Rectal smooth muscle tissue (tissue), 1 donor: ENCODE results near the gene RABL3.
"Not testable (repeated sequence)": the region's sequence is repeated elsewhere in the genome, so short reads cannot be mapped to it uniquely, and the experiment has no call there.

Experiments used
- H3K27ac ChIP-seq: one replicate; pipeline ENCODE4 v1.7.0; 2013; ENCODE audit warnings: low read depth, low read length, inconsistent platforms
- H3K27me3 ChIP-seq: one replicate; pipeline ENCODE4 v1.7.0; 2013; ENCODE audit warnings: low read length; ENCODE audit not compliant: control insufficient read depth, insufficient read depth
- H3K36me3 ChIP-seq: one replicate; pipeline ENCODE4 v1.7.0; 2013; ENCODE audit warnings: low read length; ENCODE audit not compliant: control insufficient read depth, insufficient read depth
- H3K4me1 ChIP-seq: one replicate; pipeline ENCODE4 v1.7.0; 2013; ENCODE audit warnings: low read length; ENCODE audit not compliant: control insufficient read depth, insufficient read depth
- H3K4me3 ChIP-seq: one replicate; pipeline ENCODE4 v1.7.0; 2013; ENCODE audit warnings: low read length
- H3K9ac ChIP-seq: one replicate; pipeline ENCODE4 v1.7.0; 2013; ENCODE audit warnings: low read length

RABL3 gene

DNA sequence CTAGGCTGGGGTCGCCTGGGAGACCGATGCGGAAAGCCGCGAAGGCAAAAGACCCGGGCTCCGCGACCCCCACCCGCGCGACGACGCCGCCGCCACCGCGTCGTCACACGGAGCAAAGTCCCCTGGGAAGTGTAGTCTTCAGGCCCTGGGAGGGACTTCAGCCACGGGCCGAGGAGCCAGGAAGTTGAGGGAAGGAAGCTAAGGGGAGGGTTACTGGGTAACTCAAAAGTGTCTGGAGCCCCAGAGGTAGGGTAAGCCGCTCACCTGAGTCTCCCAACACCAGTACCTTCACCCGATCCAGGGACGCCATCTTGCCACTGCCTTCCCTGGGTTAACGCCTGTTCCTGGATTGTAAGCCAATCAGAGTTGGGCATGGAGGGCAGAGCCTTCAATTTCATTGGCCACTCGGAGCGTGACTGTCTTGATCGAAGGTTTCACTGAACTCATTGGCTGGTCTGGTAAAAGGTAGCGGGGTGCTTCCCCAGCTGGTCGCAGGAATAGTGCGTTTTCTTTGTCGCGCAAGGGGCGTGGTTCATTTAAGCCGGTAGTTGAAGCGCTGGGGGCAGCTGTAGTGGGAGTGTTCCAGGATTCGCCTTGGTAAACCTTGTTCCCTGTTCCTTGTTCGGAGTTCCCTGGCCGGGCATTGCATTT is at the start of gene RABL3, which contains the start of gene GTF2E1:
Gene RABL3, minus strand, starts transcription at position 319 of the 651 bp plus-strand sequence. Its CDS starts 9 bp downstream, at position 310.
Gene GTF2E1, plus strand, starts transcription at position 547 of the 651 bp plus-strand sequence. CDS start 7,809 bp downstream, outside the sequence.
- peak within 1 kb of the TSS; percentile 94 for H3K27ac ChIP-seq
- H3K36me3 ChIP-seq: no peaks in the 10 kb centered on the region

GRCh38 chr3:120791913-120792312 is 49.6 kb upstream of the RABL3 start:
- no peaks in the 10 kb centered on the region for H3K4me1 ChIP-seq
- no peaks in the 10 kb centered on the region for H3K36me3 ChIP-seq
- no peak overlapping the region for H3K4me3 ChIP-seq
- no peak overlapping the region for H3K27ac ChIP-seq
- no peaks in the 10 kb centered on the region for H3K27me3 ChIP-seq
- no peak overlapping the region for H3K9ac ChIP-seq

More for the DNA sequence above, at the start of gene RABL3, which contains the start of gene GTF2E1:
- no peaks in the 10 kb centered on the region for H3K27me3 ChIP-seq
- peak within 1 kb of the TSS; percentile 95 for H3K4me3 ChIP-seq
- peaks cover 5% of the 10 kb centered on the region for H3K4me1 ChIP-seq
- H3K9ac ChIP-seq: peak within 1 kb of the TSS; percentile 89

- Histone ChIP-seq H3K36me3 (no peaks in the 10 kb centered on the region), H3K27ac (no peak overlapping the region), H3K4me3 (no peak overlapping the region), H3K9ac (no peak overlapping the region), H3K4me1 (no peaks in the 10 kb centered on the region), H3K27me3 (no peaks in the 10 kb centered on the region)
These were observed 48.7 kb upstream of the RABL3 start for GRCh38 chr3:120791010-120791409.

GRCh38 chr3:120785832-120786231 is 43.5 kb upstream of the RABL3 start:
- not testable (repeated sequence) for H3K9ac ChIP-seq, H3K27me3 ChIP-seq, H3K4me3 ChIP-seq, H3K36me3 ChIP-seq, H3K27ac ChIP-seq, H3K4me1 ChIP-seq

- Histone ChIP-seq H3K36me3 (peaks cover 10% of the 10 kb centered on the region), H3K4me1 (no peaks in the 10 kb centered on the region), H3K27ac (no peak overlapping the region), H3K27me3 (no peaks in the 10 kb centered on the region), H3K4me3 (no peak overlapping the region), H3K9ac (no peak overlapping the region)
These were observed 38.7 kb upstream of the RABL3 start for GRCh38 chr3:120780977-120781376.

GRCh38 chr3:120778776-120779175 is 36.5 kb upstream of the RABL3 start:
- H3K36me3 ChIP-seq: peaks cover 10% of the 10 kb centered on the region
- no peaks in the 10 kb centered on the region for H3K4me1 ChIP-seq
- no peak overlapping the region for H3K9ac ChIP-seq
- H3K27ac ChIP-seq: no peak overlapping the region
- no peaks in the 10 kb centered on the region for H3K27me3 ChIP-seq
- H3K4me3 ChIP-seq: no peak overlapping the region

GRCh38 chr3:120775411-120775810 is 33.1 kb upstream of the RABL3 start:
- Histone ChIP-seq H3K36me3 (peaks cover 7% of the 10 kb centered on the region), H3K9ac (no peak overlapping the region), H3K4me3 (no peak overlapping the region), H3K27ac (no peak overlapping the region), H3K4me1 (no peaks in the 10 kb centered on the region), H3K27me3 (no peaks in the 10 kb centered on the region)

DNA sequence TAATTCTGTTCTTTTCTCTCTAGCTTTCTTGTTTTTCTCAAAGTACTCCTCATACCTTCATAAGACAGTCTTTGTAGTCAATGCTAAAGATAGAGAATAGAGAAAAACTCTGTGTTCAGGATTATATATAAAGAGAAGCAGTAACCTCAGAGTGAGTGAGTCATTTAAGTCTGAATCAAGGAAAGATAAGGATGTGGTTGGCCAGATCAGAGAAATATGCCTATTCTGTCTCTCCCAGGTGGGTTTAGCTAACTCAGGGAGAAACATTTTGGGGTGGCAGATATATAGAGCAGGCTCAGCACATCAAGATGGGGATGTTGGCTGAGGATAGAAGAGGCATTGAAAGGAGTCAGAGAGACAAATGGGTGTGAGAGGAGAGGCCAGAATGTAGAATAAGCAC is 31.6 kb upstream of the RABL3 start:
- Histone ChIP-seq H3K4me1 (no peaks in the 10 kb centered on the region), H3K27me3 (no peaks in the 10 kb centered on the region), H3K4me3 (no peak overlapping the region), H3K9ac (no peak overlapping the region), H3K36me3 (peaks cover 7% of the 10 kb centered on the region), H3K27ac (no peak overlapping the region)

DNA sequence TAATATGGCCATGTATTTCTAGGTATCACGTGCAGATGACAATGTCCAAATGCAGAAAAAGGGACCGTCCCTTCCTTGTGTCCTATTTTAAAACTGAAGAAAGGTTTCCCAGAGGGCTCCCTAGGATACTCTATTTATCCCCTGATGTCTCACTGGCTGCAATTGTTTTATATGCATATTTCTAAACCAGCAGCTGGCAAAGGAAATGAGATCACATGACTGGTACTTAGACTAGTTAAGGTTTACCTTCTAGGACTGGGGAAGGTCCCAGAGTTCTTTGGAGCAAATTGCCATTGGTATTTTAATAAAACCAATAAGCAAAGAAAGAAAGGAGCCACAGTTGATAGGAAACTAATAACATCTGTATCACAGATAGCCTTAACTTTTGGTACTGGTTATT is 29.8 kb upstream of the RABL3 start:
- Histone ChIP-seq H3K27me3 (no peaks in the 10 kb centered on the region), H3K4me3 (no peak overlapping the region), H3K9ac (no peak overlapping the region), H3K36me3 (peaks cover 7% of the 10 kb centered on the region), H3K4me1 (peaks cover 2% of the 10 kb centered on the region), H3K27ac (no peak overlapping the region)

DNA sequence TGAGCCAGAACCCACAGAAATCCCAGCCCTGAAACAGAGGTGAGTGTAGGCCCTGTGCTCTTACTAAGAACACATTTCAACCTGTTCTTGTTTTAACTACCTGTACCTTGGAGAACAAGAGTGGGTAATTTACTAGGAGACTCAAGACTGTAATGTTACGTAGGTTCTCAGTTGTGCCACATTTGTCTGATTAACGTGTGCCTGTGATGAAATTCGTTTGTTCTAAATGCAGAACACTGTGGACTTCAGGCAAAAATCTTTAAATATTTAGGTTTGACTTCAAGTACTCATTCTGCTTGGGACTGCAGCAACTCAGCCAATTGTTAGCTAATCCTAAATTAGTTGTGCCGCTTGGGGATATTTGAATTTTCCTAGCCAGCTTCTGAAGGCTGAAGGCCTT is 28.6 kb upstream of the RABL3 start:
- no peaks in the 10 kb centered on the region for H3K27me3 ChIP-seq
- no peak overlapping the region for H3K27ac ChIP-seq
- H3K9ac ChIP-seq: no peak overlapping the region
- H3K4me1 ChIP-seq: peaks cover 5% of the 10 kb centered on the region
- no peak overlapping the region for H3K4me3 ChIP-seq
- peaks cover 3% of the 10 kb centered on the region for H3K36me3 ChIP-seq

DNA sequence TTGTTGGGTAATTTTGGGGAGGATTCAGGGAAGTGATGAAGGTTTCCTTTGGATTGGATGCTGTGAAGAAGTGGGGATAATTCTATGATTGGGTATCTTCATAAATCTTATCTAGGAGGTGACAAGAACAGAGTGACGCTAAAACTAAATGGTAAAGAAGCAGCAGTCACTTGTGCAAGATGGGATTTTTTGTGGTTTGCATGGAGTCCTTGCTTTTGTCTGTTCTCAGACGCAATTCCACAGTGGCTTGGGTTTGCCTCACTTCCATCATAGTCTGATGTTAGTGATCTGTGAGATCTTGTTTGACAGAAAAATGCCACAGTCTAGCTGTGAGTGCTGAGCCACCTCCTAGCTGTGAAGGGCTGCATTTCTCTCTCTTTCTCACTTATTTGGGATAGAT is 27.1 kb upstream of the RABL3 start:
- H3K27me3 ChIP-seq: no peaks in the 10 kb centered on the region
- no peak overlapping the region for H3K27ac ChIP-seq
- H3K36me3 ChIP-seq: peaks cover 3% of the 10 kb centered on the region
- peaks cover 5% of the 10 kb centered on the region for H3K4me1 ChIP-seq
- no peak overlapping the region for H3K4me3 ChIP-seq
- no peak overlapping the region for H3K9ac ChIP-seq

GRCh38 chr3:120767106-120767505 is 24.8 kb upstream of the RABL3 start:
- H3K27ac ChIP-seq: no peak overlapping the region
- no peak overlapping the region for H3K9ac ChIP-seq
- H3K36me3 ChIP-seq: no peaks in the 10 kb centered on the region
- no peaks in the 10 kb centered on the region for H3K27me3 ChIP-seq
- H3K4me1 ChIP-seq: peaks cover 5% of the 10 kb centered on the region
- no peak overlapping the region for H3K4me3 ChIP-seq

- H3K9ac ChIP-seq: no peak overlapping the region
- H3K27me3 ChIP-seq: no peaks in the 10 kb centered on the region
- no peak overlapping the region for H3K4me3 ChIP-seq
- no peak overlapping the region for H3K27ac ChIP-seq
- H3K4me1 ChIP-seq: peaks cover 5% of the 10 kb centered on the region
- H3K36me3 ChIP-seq: no peaks in the 10 kb centered on the region
These were observed 24.3 kb upstream of the RABL3 start for GRCh38 chr3:120766576-120766975.
